Measurements from ENCODE around the gene C15orf61. TPM values are rescaled to one million over a fixed set of nuclear protein-coding genes. Genes with fewer than 3 reads are reported as not detected.

C15orf61 gene
- total RNA-seq, 4 donors from 2014 or later = 10.2 to 25.9 (median 15.8) TPM

- ATAC-seq (no peak), DNase-seq (no peak)
- TF ChIP-seq POLR2A (IDR thresholded peaks at IDR 0.05) = no peak
- TF ChIP-seq CTCF (IDR thresholded peaks at IDR 0.05 in 4 of 5, conservative IDR thresholded peaks at IDR 0.05 in 1 of 5) = no peak
- Histone ChIP-seq H3K9me3 (no peaks in the 10 kb centered on the region), H3K27me3 (no peaks in the 10 kb centered on the region), H3K4me1 (peaks cover 0 to 4% of the 10 kb centered on the region in 2 donors), H3K4me3 (peak overlapping the region in 1 of 4 donors; percentile 0), H3K36me3 (no peaks in the 10 kb centered on the region), H3K27ac (peak overlapping the region in 1 of 4 donors; percentile 10)
- in situ Hi-C loops (cut with MboI; ENCODE audit: low sequenced_read_pairs in 4 of 4) (no loop called here), intact Hi-C loops (cut with DNase I; ENCODE audit: low total_unique reads) (loop anchor here (2.0 kb wide), 1 partner anchor 335 kb away; no protein-coding TSS in a partner anchor)
Measured at GRCh38 chr15:67501836-67502461, 19.0 kb upstream of the C15orf61 start.

GRCh38 chr15:67504056-67504455 lies 16.9 kb upstream of the C15orf61 start:
- H3K36me3 ChIP-seq = peaks cover 0 to 1% of the 10 kb centered on the region in 2 donors
- intact Hi-C loops (cut with DNase I; ENCODE audit: low total_unique reads) (no loop called here), in situ Hi-C loops (cut with MboI; ENCODE audit: low sequenced_read_pairs in 4 of 4) (no loop called here)
- no peaks in the 10 kb centered on the region for H3K9me3 ChIP-seq
- peaks cover 0 to 5% of the 10 kb centered on the region in 2 donors for H3K4me1 ChIP-seq
- DNase-seq (no peak), ATAC-seq (no peak)
- H3K27ac ChIP-seq = no peak overlapping the region
- TF ChIP-seq POLR2A (IDR thresholded peaks at IDR 0.05) = no peak
- TF ChIP-seq CTCF (IDR thresholded peaks at IDR 0.05 in 4 of 5, conservative IDR thresholded peaks at IDR 0.05 in 1 of 5) = no peak
- H3K4me3 ChIP-seq = no peak overlapping the region
- H3K27me3 ChIP-seq = no peaks in the 10 kb centered on the region

- ATAC-seq (peak in 1 of 2 donors; percentile 60), DNase-seq (no peak)
- intact Hi-C loops (cut with DNase I; ENCODE audit: low total_unique reads) (no loop called here), in situ Hi-C loops (cut with MboI; ENCODE audit: low sequenced_read_pairs in 4 of 4) (no loop called here)
- Histone ChIP-seq H3K36me3 (peaks cover 0 to 7% of the 10 kb centered on the region in 2 donors), H3K9me3 (no peaks in the 10 kb centered on the region), H3K27me3 (no peaks in the 10 kb centered on the region), H3K4me1 (peaks cover 0 to 5% of the 10 kb centered on the region in 2 donors), H3K27ac (no peak overlapping the region), H3K4me3 (no peak overlapping the region)
- TF ChIP-seq POLR2A (IDR thresholded peaks at IDR 0.05) (no peak), CTCF (IDR thresholded peaks at IDR 0.05 in 4 of 5, conservative IDR thresholded peaks at IDR 0.05 in 1 of 5) (no peak)
Measured at GRCh38 chr15:67504796-67505195, 16.1 kb upstream of the C15orf61 start.

GRCh38 chr15:67505675-67506572 lies 15.0 kb upstream of the C15orf61 start:
- no peak for ATAC-seq
- H3K4me3 ChIP-seq = no peak overlapping the region
- no peak overlapping the region for H3K27ac ChIP-seq
- no peak for DNase-seq
- peaks cover 0 to 12% of the 10 kb centered on the region in 2 donors for H3K36me3 ChIP-seq
- no peaks in the 10 kb centered on the region for H3K9me3 ChIP-seq
- H3K27me3 ChIP-seq = no peaks in the 10 kb centered on the region
- in situ Hi-C loops (cut with MboI; ENCODE audit: low sequenced_read_pairs in 4 of 4) (no loop called here), intact Hi-C loops (cut with DNase I; ENCODE audit: low total_unique reads) (no loop called here)
- peaks cover 0 to 5% of the 10 kb centered on the region in 2 donors for H3K4me1 ChIP-seq
- TF ChIP-seq CTCF (IDR thresholded peaks at IDR 0.05 in 4 of 5, conservative IDR thresholded peaks at IDR 0.05 in 1 of 5) (no peak), POLR2A (IDR thresholded peaks at IDR 0.05) (no peak)
